Upper lobe of right lung (tissue), 1 donor: ENCODE data around the gene FAM187B. TPM values are rescaled to one million over a fixed set of nuclear protein-coding genes. Genes with fewer than 3 reads are reported as not detected.

Source experiments
- ATAC-seq: fragments of 200-7000 bp; cut with Tn5 transposase; one replicate; pipeline ENCODE4 v1.9.1; 2020; ENCODE audit warnings: mild to moderate bottlenecking, moderate library complexity
- DNase-seq: peaks from one replicate; pipeline ENCODE4 v3.0.0-alpha.2; 2020
- H3K27ac ChIP-seq: fragments of 200-600 bp; one replicate; pipeline ENCODE4 v1.8.0; 2022
- H3K27me3 ChIP-seq: fragments of 200-600 bp; one replicate; pipeline ENCODE4 v1.8.0; 2022; ENCODE audit warnings: mild to moderate bottlenecking
- H3K36me3 ChIP-seq: fragments of 200-600 bp; one replicate; pipeline ENCODE4 v1.8.0; 2022
- H3K4me1 ChIP-seq: fragments of 200-600 bp; one replicate; pipeline ENCODE4 v1.8.0; 2022
- H3K4me3 ChIP-seq: fragments of 200-600 bp; one replicate; pipeline ENCODE4 v1.8.0; 2022; ENCODE audit warnings: mild to moderate bottlenecking
- H3K9me3 ChIP-seq: fragments of 200-600 bp; one replicate; pipeline ENCODE4 v1.8.0; 2022
- intact Hi-C: fragments of 100-400 bp; cut with DNase I; formaldehyde crosslinking; loops from one replicate; pipeline ENCODE4 v1.11.0; 2022
- total RNA-seq: library from RNA; stranded (reverse); fragmentation: NEBNext Ultra II Directional; extraction: Animal tissue kit (Norgen Biotek cat#: 25700); gene quantifications from one replicate; pipeline ENCODE4 v1.2.1, GENCODE V29; 2021
- TF ChIP-seq, protein P1 (sequence below): fragments of 200-600 bp; IDR thresholded peaks from one replicate; pipeline ENCODE4 v1.8.0; 2022; ENCODE audit warnings: antibody characterized with exemption
- donor health status: DM: no; HTN: yes; CAD: no; lungs with severe emphysema.

The FAM187B gene
- total RNA-seq, 1 donor from 2014 or later: not detected

DNA sequence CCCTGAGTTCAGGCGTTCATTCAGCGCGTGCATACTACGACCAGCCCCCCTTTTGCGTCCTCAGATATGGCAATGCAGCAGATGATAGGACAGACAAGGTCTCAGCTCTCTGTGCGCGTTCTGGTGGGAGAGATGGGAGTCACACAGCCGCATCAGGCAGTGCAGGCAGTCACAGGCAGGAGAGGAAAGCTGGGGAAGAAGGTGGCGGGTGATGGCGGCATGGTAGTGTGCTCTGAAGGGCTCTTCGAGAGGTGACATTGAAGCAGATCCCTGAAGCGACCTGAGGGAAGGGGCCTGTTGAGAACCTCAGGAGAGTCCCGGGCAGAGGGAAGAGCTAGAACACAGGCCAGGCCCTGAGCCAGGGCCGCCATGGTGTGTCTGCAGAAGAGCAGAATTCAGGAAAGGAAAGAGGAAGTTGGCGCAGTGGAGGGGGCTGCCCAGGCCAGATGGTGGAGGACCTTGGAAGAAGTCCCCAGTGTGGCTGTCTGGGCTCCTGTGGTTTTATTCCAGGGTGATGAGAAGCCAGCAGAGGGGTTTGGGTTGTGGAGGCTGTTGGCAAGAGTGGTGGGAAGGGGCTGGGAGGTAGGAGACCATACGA lies 43.7 kb upstream of the FAM187B start:
- Histone ChIP-seq H3K4me3 (no peak overlapping the region), H3K9me3 (no peaks in the 10 kb centered on the region), H3K27me3 (no peaks in the 10 kb centered on the region), H3K4me1 (peaks cover 6% of the 10 kb centered on the region), H3K27ac (no peak overlapping the region), H3K36me3 (peaks cover 69% of the 10 kb centered on the region)
- intact Hi-C loops: no loop called here
- ATAC-seq: no peak
- TF ChIP-seq, protein P1, sequence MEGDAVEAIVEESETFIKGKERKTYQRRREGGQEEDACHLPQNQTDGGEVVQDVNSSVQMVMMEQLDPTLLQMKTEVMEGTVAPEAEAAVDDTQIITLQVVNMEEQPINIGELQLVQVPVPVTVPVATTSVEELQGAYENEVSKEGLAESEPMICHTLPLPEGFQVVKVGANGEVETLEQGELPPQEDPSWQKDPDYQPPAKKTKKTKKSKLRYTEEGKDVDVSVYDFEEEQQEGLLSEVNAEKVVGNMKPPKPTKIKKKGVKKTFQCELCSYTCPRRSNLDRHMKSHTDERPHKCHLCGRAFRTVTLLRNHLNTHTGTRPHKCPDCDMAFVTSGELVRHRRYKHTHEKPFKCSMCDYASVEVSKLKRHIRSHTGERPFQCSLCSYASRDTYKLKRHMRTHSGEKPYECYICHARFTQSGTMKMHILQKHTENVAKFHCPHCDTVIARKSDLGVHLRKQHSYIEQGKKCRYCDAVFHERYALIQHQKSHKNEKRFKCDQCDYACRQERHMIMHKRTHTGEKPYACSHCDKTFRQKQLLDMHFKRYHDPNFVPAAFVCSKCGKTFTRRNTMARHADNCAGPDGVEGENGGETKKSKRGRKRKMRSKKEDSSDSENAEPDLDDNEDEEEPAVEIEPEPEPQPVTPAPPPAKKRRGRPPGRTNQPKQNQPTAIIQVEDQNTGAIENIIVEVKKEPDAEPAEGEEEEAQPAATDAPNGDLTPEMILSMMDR: no peak
- no peak for DNase-seq

DNA sequence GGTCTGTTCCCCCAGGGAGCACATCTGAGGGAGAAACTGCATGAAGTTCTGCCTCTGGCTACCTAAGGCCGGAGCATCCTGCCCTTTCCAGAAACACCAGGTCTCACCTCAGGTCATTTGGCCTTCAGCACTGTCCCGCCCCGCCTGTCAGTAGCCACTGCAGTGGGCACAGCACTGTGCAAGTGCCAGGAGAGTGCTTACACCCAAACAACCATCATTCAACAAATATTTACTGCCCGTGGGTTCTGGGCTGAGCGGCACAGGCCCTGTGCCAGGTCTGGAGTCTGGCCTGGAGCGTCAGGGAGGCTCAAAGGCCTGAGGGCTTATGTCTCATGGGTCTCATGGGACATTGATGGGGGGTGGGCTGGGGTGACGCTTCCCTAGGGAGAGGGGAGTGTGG lies 43.0 kb upstream of the FAM187B start:
- DNase-seq: no peak
- H3K4me3 ChIP-seq: no peak overlapping the region
- TF ChIP-seq, protein P1: no peak
- H3K36me3 ChIP-seq: peaks cover 62% of the 10 kb centered on the region
- no peak overlapping the region for H3K27ac ChIP-seq
- H3K4me1 ChIP-seq: peaks cover 13% of the 10 kb centered on the region
- ATAC-seq: no peak
- H3K27me3 ChIP-seq: no peaks in the 10 kb centered on the region
- intact Hi-C loops: no loop called here
- H3K9me3 ChIP-seq: no peaks in the 10 kb centered on the region

DNA sequence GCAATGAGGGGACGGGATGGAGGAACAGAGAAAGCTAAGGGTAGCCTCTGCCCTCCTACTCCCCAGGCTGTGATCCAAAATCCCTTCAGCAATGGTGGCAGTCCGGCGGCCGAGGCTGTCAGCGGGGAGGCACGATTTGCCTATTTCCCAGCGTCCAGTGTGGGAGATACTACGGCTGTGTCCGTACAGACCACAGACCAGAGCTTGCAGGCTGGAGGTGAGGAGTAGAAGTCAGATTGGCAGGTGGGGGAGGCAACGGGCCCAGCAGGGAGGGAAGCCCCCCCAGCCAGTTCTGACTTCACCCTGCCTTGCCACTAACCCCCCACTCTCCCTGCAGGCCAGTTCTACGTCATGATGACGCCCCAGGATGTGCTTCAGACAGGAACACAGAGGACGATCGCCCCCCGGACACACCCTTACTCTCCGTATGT lies 41.9 kb upstream of the FAM187B start:
- intact Hi-C loops: no loop called here
- peaks cover 50% of the 10 kb centered on the region for H3K36me3 ChIP-seq

DNA sequence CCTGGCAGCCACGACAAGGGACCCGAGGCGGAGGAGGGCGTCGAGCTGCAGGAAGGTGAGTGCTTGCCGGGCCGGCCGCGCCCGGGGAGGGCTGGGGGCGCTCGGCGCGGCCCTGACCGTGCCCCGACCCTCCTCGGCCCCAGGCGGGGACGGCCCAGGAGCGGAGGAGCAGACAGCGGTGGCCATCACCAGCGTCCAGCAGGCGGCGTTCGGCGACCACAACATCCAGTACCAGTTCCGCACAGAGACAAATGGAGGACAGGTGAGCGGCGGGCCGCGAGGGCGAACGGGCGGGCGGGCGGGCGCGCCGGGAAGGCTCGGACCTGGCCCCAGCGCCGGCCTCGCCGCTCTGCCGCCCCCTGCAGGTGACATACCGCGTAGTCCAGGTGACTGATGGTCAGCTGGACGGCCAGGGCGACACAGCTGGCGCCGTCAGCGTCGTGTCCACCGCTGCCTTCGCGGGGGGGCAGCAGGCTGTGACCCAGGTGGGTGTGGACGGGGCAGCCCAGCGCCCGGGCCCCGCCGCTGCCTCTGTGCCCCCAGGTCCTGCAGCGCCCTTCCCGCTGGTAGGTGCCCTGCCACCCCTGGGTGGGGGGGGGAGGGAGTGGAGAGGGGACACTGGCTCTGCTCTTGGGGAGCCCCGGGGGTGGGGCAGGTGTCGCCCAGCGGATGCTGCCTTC lies 41.0 kb upstream of the FAM187B start:
- Histone ChIP-seq H3K4me3 (peak overlapping the region; percentile 70), H3K36me3 (peaks cover 42% of the 10 kb centered on the region), H3K27ac (peak overlapping the region; percentile 85), H3K9me3 (no peaks in the 10 kb centered on the region), H3K27me3 (no peaks in the 10 kb centered on the region), H3K4me1 (peaks cover 32% of the 10 kb centered on the region)
- DNase-seq (peak; percentile 94), ATAC-seq (peak; percentile 76)
- TF ChIP-seq, protein P1: peak; percentile 82
- intact Hi-C loops: no loop called here

More for the DNA sequence above, 41.9 kb upstream of the FAM187B start:
- no peaks in the 10 kb centered on the region for H3K9me3 ChIP-seq
- TF ChIP-seq, protein P1: no peak
- no peak overlapping the region for H3K4me3 ChIP-seq
- DNase-seq (no peak), ATAC-seq (no peak)
- peak overlapping the region; percentile 85 for H3K27ac ChIP-seq
- peaks cover 24% of the 10 kb centered on the region for H3K4me1 ChIP-seq
- H3K27me3 ChIP-seq: no peaks in the 10 kb centered on the region

DNA sequence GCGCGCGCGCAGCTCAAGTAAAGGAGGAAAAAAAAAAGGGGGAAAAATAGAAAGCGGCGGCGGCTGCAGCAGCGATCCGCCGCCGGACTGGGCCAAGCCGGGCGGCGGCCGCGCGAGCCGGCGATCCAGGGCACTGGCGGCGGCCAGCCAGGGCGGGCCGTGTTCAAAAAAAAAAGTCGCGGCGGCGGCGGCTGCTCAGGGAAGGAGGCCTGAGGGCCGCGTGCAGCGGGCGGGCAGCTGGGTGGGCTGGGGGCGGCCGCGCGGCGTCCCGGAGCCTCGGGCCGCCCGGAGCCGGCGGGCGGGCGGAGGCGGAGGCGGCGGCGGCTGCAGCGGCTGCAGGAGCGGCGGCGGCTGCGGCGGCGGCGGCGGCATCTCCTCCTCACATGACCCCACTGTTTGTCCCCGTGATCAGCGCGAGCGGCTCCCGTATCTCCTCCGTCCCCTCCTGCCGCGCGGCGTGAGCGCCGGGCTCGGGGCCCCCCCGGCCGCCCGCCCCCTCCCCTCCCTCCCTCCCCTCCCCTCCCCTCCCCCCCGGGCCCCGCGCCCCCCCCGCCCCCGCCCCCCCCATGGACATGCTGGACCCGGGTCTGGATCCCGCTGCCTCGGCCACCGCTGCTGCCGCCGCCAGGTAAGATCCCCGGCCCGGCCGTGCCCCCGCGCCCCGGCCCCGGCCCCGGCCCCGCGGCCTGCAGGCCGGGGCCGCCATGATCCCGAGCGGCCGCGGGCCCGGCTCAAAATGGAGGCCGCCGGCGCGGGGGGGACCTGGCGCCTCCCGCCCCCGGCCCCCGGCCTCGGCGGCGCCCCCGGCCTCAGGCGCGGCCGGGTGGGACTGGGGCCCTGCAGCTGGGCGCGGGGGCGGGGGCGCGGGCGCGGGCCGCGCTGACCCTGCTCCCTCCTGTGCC lies 40.2 kb upstream of the FAM187B start, which contains the start of gene USF2:
Gene USF2, plus strand, starts transcription at position 427 of the 902 bp plus-strand sequence. Its CDS starts 140 bp downstream, at position 567.
- Histone ChIP-seq H3K27ac (peak within 1 kb of the TSS; percentile 95), H3K27me3 (no peaks in the 10 kb centered on the region), H3K4me3 (peak within 1 kb of the TSS; percentile 71), H3K36me3 (peaks cover 34% of the 10 kb centered on the region), H3K4me1 (peaks cover 36% of the 10 kb centered on the region), H3K9me3 (no peaks in the 10 kb centered on the region)
- peak; percentile 25 for ATAC-seq
- intact Hi-C loops: no loop called here
- TF ChIP-seq, protein P1: no peak
- peak; percentile 91 for DNase-seq
